Naive thymus-derived CD8-positive, alpha-beta T cell (primary cell): ENCODE data around the gene RALGPS1. TPM values are rescaled to one million over a fixed set of nuclear protein-coding genes. Genes with fewer than 3 reads are reported as not detected.

Experiments
- ATAC-seq, 2 donors: fragments of 150-1000 bp; cut with Tn5 transposase in 1 of 2; sonication (Bioruptor Pico), chemical (Tn5 transposase) in 1 of 2; 1 replicate in 1 of 2; 2 replicates in 1 of 2; pipeline ENCODE4 v1.10.0; 2021; ENCODE audit warnings: mild to moderate bottlenecking in 2 of 2, moderate library complexity in 2 of 2
- POLR2A ChIA-PET: fragments of 350-600 bp; sonication (Branson Sonifier 250); formaldehyde crosslinking; loops from one replicate; lab custom pipeline; 2021; ENCODE audit warnings: antibody characterized with exemption; lab: Charles Lee
- DNase-seq, 10 donors: peaks; one replicate each; pipeline versions ENCODE4 v3.0.0 to v3.0.0-alpha.2; 2020 to 2022
- H3K27ac Mint-ChIP-seq, 10 donors: one replicate each; pipeline ENCODE4 v1.8.0; 2020 to 2022; ENCODE audit warnings: mild to moderate bottlenecking in 10 of 10, mixed read lengths in 10 of 10, moderate library complexity in 4 of 10, inconsistent platforms in 1 of 10
- H3K27me3 Mint-ChIP-seq, 5 donors: one replicate each; pipeline ENCODE4 v1.8.0; 2021 to 2022; ENCODE audit warnings: mixed read lengths in 5 of 5
- H3K36me3 Mint-ChIP-seq, 3 donors: one replicate each; pipeline ENCODE4 v1.8.0; 2020 to 2022; ENCODE audit warnings: mixed read lengths in 3 of 3, mild to moderate bottlenecking in 2 of 3, inconsistent platforms in 1 of 3
- H3K4me1 Mint-ChIP-seq, 4 donors: one replicate each; pipeline ENCODE4 v1.8.0; 2021 to 2022; ENCODE audit warnings: mixed read lengths in 4 of 4
- H3K4me3 Mint-ChIP-seq, 10 donors: one replicate each; pipeline ENCODE4 v1.8.0; 2020 to 2022; ENCODE audit warnings: mild to moderate bottlenecking in 10 of 10, mixed read lengths in 10 of 10, moderate library complexity in 6 of 10, inconsistent platforms in 1 of 10
- H3K9me3 Mint-ChIP-seq, 9 donors: one replicate each; pipeline ENCODE4 v1.8.0; 2020 to 2022; ENCODE audit warnings: mixed read lengths in 9 of 9, mild to moderate bottlenecking in 3 of 9, inconsistent platforms in 1 of 9, moderate library complexity in 1 of 9
- polyA plus RNA-seq, 3 donors: library from polyadenylated mRNA; unstranded; fragments of 300-500 nt; fragmentation: Illumina TruSeq; gene quantifications; one replicate each; pipeline ENCODE4 v1.2.3, GENCODE V29; 2021
- total RNA-seq, 8 experiments: library from RNA in 2 of 8; stranded (reverse) in 2 of 8; gene quantifications; one replicate each; pipeline ENCODE4 v1.2.3 and lab custom pipeline; 2021 to 2026

Gene RALGPS1
- total and polyA plus RNA-seq, 5 experiments from 2014 or later: 0.83 to 6.4 (median 1.8) TPM

GRCh38 chr9:127172066-127172707, 257.6 kb downstream of the RALGPS1 start:
- Mint-ChIP-seq H3K27me3 (peaks cover 0 to under 1% (median 0%) of the 10 kb centered on the region in 5 donors), H3K36me3 (peaks cover 4 to 33% (median 27%) of the 10 kb centered on the region in 3 donors), H3K4me1 (peaks cover 0 to 3% (median under 1%) of the 10 kb centered on the region in 4 donors), H3K4me3 (no peak overlapping the region), H3K27ac (no peak overlapping the region), H3K9me3 (no peaks in the 10 kb centered on the region)
- DNase-seq (no peak), ATAC-seq (no peak)
- POLR2A ChIA-PET: no interaction called here

- DNase-seq: no peak
- Mint-ChIP-seq H3K27me3 (peaks cover 0 to 1% (median 0%) of the 10 kb centered on the region in 5 donors), H3K9me3 (no peaks in the 10 kb centered on the region), H3K4me3 (no peak overlapping the region), H3K36me3 (peaks cover 4 to 30% (median 21%) of the 10 kb centered on the region in 3 donors), H3K27ac (no peak overlapping the region), H3K4me1 (peaks cover 0 to 2% (median 0%) of the 10 kb centered on the region in 4 donors)
- ATAC-seq: no peak
- POLR2A ChIA-PET: no interaction called here
Observed at GRCh38 chr9:127173063-127173462, 258.5 kb downstream of the RALGPS1 start.

- POLR2A ChIA-PET: no interaction called here
- ATAC-seq (no peak), DNase-seq (no peak)
- H3K36me3 Mint-ChIP-seq: peaks cover 0 to 22% (median 10%) of the 10 kb centered on the region in 3 donors
- no peaks in the 10 kb centered on the region for H3K9me3 Mint-ChIP-seq
- no peak overlapping the region for H3K4me3 Mint-ChIP-seq
- peaks cover 0 to 1% (median 0%) of the 10 kb centered on the region in 5 donors for H3K27me3 Mint-ChIP-seq
- H3K4me1 Mint-ChIP-seq: peaks cover 0 to 2% (median 0%) of the 10 kb centered on the region in 4 donors
- peak overlapping the region in 1 of 10 donors; percentile 78 for H3K27ac Mint-ChIP-seq
Observed at GRCh38 chr9:127174386-127175318, 260.1 kb downstream of the RALGPS1 start.

- peaks cover 0 to 1% (median 0%) of the 10 kb centered on the region in 5 donors for H3K27me3 Mint-ChIP-seq
- H3K9me3 Mint-ChIP-seq: no peaks in the 10 kb centered on the region
- peaks cover 0 to 22% (median 8%) of the 10 kb centered on the region in 3 donors for H3K36me3 Mint-ChIP-seq
- H3K27ac Mint-ChIP-seq: no peak overlapping the region
- no peak for DNase-seq
- H3K4me1 Mint-ChIP-seq: peaks cover 0 to 2% (median 0%) of the 10 kb centered on the region in 4 donors
- H3K4me3 Mint-ChIP-seq: no peak overlapping the region
- ATAC-seq: no peak
- POLR2A ChIA-PET: interaction anchor here (0.7 kb wide), 1 partner anchor 10 kb away, joined by 4 read pairs; no protein-coding TSS in a partner anchor
Observed at GRCh38 chr9:127175319-127175715, 260.7 kb downstream of the RALGPS1 start.

GRCh38 chr9:127175764-127176163, 261.2 kb downstream of the RALGPS1 start:
- peak overlapping the region in 1 of 10 donors; percentile 40 for H3K27ac Mint-ChIP-seq
- DNase-seq: no peak
- H3K4me1 Mint-ChIP-seq: peaks cover 0 to 2% (median 0%) of the 10 kb centered on the region in 4 donors
- POLR2A ChIA-PET: interaction anchor here (0.7 kb wide), 1 partner anchor 11 kb away, joined by 4 read pairs; no protein-coding TSS in a partner anchor
- no peaks in the 10 kb centered on the region for H3K9me3 Mint-ChIP-seq
- ATAC-seq: no peak
- peaks cover 0 to 22% (median 8%) of the 10 kb centered on the region in 3 donors for H3K36me3 Mint-ChIP-seq
- H3K27me3 Mint-ChIP-seq: peaks cover 0 to 1% (median 0%) of the 10 kb centered on the region in 5 donors
- no peak overlapping the region for H3K4me3 Mint-ChIP-seq

- H3K27me3 Mint-ChIP-seq: peaks cover 0 to 1% (median 0%) of the 10 kb centered on the region in 5 donors
- DNase-seq (no peak), ATAC-seq (no peak)
- POLR2A ChIA-PET: no interaction called here
- H3K4me3 Mint-ChIP-seq: peak overlapping the region in 1 of 10 donors; percentile 40
- H3K4me1 Mint-ChIP-seq: peaks cover 0 to 2% (median 0%) of the 10 kb centered on the region in 4 donors
- no peak overlapping the region for H3K27ac Mint-ChIP-seq
- H3K9me3 Mint-ChIP-seq: no peaks in the 10 kb centered on the region
- H3K36me3 Mint-ChIP-seq: peaks cover 0 to 22% (median 8%) of the 10 kb centered on the region in 3 donors
Observed at GRCh38 chr9:127176631-127177030, 262.0 kb downstream of the RALGPS1 start.

GRCh38 chr9:127177231-127177630, 262.6 kb downstream of the RALGPS1 start:
- peaks cover 0 to 1% (median 0%) of the 10 kb centered on the region in 5 donors for H3K27me3 Mint-ChIP-seq
- H3K4me3 Mint-ChIP-seq: no peak overlapping the region
- POLR2A ChIA-PET: no interaction called here
- peak overlapping the region in 1 of 10 donors; percentile 84 for H3K27ac Mint-ChIP-seq
- H3K9me3 Mint-ChIP-seq: no peaks in the 10 kb centered on the region
- H3K4me1 Mint-ChIP-seq: peaks cover 0 to 2% (median 0%) of the 10 kb centered on the region in 4 donors
- H3K36me3 Mint-ChIP-seq: peaks cover 0 to 22% (median 8%) of the 10 kb centered on the region in 3 donors
- no peak for DNase-seq
- ATAC-seq: no peak

GRCh38 chr9:127177665-127178265, 263.2 kb downstream of the RALGPS1 start:
- peaks cover 0 to 1% (median 0%) of the 10 kb centered on the region in 5 donors for H3K27me3 Mint-ChIP-seq
- H3K4me3 Mint-ChIP-seq: no peak overlapping the region
- no peaks in the 10 kb centered on the region for H3K9me3 Mint-ChIP-seq
- DNase-seq (no peak), ATAC-seq (no peak)
- POLR2A ChIA-PET: no interaction called here
- H3K36me3 Mint-ChIP-seq: peaks cover 0 to 17% (median 6%) of the 10 kb centered on the region in 3 donors
- H3K27ac Mint-ChIP-seq: no peak overlapping the region
- H3K4me1 Mint-ChIP-seq: peaks cover 0 to 2% (median 0%) of the 10 kb centered on the region in 4 donors

GRCh38 chr9:127178686-127179632, 264.4 kb downstream of the RALGPS1 start:
- peaks cover 0 to 21% (median 9%) of the 10 kb centered on the region in 3 donors for H3K36me3 Mint-ChIP-seq
- H3K9me3 Mint-ChIP-seq: no peaks in the 10 kb centered on the region
- DNase-seq (no peak), ATAC-seq (no peak)
- POLR2A ChIA-PET: no interaction called here
- H3K4me1 Mint-ChIP-seq: peaks cover 0 to 1% (median 0%) of the 10 kb centered on the region in 4 donors
- no peak overlapping the region for H3K4me3 Mint-ChIP-seq
- no peak overlapping the region for H3K27ac Mint-ChIP-seq
- H3K27me3 Mint-ChIP-seq: peaks cover 0 to 1% (median 0%) of the 10 kb centered on the region in 5 donors

- no peak for DNase-seq
- H3K4me1 Mint-ChIP-seq: no peaks in the 10 kb centered on the region
Observed at GRCh38 chr9:127179633-127180441, 265.3 kb downstream of the RALGPS1 start.

More at GRCh38 chr9:127179633-127180441, 265.3 kb downstream of the RALGPS1 start:
- peaks cover 0 to 19% (median 14%) of the 10 kb centered on the region in 3 donors for H3K36me3 Mint-ChIP-seq
- no peak overlapping the region for H3K4me3 Mint-ChIP-seq
- no peak overlapping the region for H3K27ac Mint-ChIP-seq
- no peak for ATAC-seq
- H3K9me3 Mint-ChIP-seq: no peaks in the 10 kb centered on the region
- POLR2A ChIA-PET: interaction anchor here (0.5 to 0.6 kb wide), 2 partner anchors 365 to 1104 kb away, joined by 3 to 5 read pairs; no protein-coding TSS in a partner anchor
- peaks cover 0 to 1% (median 0%) of the 10 kb centered on the region in 5 donors for H3K27me3 Mint-ChIP-seq
